ENCODE data around the gene IGFL2.
"Not testable (repeated sequence)": the region's sequence is repeated elsewhere in the genome, so short reads cannot be mapped to it uniquely, and the experiment has no call there.

IGFL2 gene

DNA sequence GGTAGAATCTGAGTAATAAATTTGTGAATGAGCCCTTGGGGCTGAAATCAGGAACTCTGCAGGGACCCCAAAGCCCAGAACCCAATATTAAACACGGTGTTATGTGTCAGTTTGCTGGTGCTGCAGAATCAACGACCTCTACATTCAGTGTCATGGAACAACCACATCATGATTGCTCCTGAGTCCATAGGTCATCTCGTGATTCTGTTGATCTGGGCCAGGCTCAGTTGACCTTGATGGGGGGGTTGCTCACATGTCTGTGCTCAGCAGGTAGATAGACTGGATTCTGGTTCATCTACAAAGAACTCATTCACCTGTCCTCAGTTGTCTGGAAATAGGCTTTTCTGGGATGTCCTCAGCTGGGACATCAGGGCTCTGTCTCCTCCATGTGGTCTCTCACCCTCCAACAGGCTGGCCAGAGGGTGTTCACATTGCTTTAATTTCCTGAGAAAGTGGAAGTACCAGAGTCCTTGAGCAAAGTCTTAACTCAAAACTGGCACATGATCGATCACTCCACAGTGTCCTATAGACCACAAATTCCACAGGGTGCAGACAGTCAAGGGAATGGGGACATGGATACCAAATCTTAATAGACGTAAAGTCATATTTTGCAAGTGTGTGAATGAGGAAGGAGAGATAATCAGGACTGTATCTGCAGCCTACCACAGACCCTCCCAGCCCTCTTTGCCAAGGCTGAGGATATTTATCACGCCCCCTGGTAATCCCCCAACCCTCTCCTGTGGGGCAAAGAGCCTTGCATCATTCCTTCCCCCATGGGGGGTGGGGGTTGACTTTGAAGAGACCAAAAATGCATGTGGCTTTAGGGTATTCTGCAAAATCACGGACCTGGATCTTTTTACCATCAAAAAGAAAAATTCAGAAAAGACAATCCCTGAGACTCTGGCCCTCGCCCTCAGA lies 42.2 kb downstream of the IGFL2 start:
- DNase-seq (ENCODE audit: low spot score): no peak

DNA sequence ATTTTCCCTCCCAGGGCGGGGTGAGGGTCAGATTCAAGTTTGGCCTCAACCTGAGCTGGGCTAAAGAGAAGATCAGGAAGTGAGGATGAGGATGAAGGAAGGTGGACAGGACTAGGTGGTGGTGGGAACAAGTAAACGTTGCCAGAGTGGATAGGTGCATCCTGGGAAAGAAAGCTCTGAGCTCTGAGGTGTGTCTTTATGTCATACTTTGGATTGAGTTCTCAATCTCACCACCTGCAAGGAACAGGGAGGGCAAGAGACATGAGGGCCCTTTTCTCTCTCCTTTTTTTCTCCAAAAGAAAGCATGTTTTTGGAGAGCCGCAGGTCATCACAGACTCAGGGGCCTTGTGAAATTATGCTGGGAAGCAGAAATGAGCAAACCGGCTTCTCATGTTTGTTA lies 43.3 kb downstream of the IGFL2 start:
- DNase-seq (ENCODE audit: low spot score): no peak

DNA sequence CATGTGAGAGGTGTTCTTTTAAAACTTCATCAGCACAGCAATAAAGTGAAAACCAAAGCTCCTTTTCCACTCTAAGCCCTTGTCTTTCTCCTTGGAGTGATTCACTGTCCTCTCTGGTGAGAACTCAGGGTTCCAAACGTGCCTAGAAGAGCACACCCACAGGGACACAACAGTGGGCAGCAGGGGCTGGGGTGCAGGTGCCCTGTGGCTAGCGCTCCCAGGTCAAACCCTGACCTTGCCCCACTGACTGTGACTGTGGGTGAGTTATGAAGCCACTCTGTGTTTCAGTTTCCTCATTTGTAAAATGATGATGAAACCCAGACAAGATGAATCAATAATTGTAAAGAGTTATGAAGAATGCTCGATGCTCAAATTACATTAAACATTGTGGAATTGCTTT lies 43.9 kb downstream of the IGFL2 start:
- DNase-seq (ENCODE audit: low spot score): no peak

DNA sequence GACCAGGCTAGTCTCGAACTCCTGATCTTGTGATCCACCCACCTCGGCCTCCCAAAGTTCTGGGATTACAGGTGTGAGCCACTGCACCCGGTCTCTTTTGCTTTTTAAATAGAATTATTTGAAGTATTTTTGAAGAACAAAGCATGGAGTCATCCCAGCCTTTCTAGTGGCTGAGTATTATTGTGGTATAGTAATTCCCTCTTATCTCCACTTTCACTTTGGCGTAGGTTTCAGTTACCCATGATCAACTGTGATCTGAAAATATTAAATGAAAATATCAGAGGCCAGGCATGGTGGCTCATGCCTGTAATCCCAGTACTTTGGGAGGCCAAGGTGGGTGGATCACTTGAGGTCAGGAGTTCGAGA lies 44.6 kb downstream of the IGFL2 start:
- not testable (repeated sequence) for DNase-seq (ENCODE audit: low spot score)

DNA sequence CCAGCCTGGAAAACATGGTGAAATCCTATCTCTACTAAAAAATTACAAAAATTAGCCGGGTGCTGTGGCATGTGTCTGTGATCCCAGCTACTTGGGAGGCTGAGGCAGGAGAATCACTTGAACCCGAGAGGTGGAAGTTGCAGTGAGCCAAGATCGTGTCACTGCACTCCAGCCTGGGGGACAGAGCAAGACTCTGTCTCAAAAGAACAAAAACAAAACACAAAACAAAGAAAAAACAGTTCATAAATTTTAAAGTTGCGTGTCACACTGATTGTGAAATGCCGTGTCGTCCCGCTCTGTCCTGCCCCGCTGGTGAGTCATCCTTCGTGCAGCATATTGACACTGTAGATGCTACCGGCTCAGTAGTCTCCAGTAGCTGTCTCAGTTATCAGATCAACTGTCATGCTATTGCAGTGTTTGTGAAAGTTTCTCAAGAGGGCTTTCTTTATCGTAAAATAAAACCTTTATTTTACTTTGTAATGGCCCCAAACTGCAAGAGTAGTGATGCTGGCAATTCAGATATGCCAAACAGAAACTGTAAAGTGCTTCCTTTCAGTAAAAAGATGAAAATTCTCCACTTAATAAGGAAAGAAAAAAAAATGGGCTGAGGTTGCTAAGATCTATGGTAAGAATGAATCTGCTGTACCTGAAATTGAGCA lies 45.1 kb downstream of the IGFL2 start:
- no peak for DNase-seq (ENCODE audit: low spot score)

DNA sequence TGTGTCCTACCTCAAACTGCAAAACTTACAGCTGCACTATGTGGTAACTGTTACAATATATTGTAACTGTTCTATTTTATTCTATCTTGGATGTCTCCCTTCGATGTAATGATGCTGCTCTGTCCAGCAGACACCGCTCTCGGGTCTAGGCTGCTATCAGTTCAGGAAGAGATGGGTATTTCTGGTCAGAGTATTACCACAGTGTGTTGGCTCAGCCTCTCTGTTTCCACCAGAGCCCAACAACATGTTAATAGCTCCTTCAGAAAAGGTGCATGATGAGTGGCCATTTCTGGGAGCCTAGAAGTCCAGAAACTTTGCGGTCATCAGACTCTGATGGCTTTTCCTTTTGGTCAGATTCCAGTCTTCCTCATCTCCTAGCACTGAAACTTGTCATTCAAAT lies 45.6 kb downstream of the IGFL2 start:
- no peak for DNase-seq (ENCODE audit: low spot score)

DNA sequence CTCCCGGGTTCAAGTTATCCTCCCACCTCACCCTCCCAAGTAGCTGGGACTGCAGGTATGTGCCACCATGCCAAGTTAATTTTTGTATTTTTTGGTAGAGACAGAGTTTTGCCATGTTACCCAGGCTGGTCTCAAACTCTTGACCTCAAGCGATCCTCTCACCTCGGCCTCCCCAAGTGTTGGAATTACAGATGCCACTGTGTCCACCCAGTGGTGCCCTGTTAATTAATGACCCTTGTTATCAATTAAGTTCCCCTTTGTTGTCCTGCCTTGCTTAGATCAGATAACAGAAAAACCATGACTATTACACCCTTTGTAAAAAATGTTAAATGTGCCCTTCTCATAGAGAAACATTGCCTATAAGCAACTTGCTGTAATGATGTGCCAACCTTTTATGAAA lies 47.1 kb downstream of the IGFL2 start:
- no peak for DNase-seq (ENCODE audit: low spot score)

DNA sequence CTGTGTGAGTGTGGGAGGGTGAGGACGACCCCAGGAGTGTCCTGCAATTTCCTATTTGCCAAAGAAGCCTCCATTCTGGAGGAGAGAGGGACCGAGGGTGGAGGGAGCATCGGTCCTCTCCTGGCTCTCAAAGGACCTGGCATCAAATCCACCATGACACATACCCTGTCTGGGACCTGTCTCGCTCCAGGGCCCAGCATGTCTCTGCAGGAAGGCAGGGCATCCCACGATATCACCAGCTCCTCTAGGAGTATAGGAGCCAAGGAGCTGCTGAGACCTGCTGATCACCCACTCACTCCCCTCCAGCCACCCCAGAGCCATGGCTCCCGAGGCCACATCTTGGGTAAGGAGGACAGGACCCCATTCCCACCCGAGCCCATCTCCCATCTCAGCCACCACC lies 47.9 kb downstream of the IGFL2 start:
- DNase-seq (ENCODE audit: low spot score): not testable (repeated sequence)

- DNase-seq (ENCODE audit: low spot score): no peak
These were observed 48.5 kb downstream of the IGFL2 start for GRCh38 chr19:46196410-46197124.

- no peak for DNase-seq (ENCODE audit: low spot score)
These were observed 49.5 kb downstream of the IGFL2 start for GRCh38 chr19:46197314-46198070.

DNA sequence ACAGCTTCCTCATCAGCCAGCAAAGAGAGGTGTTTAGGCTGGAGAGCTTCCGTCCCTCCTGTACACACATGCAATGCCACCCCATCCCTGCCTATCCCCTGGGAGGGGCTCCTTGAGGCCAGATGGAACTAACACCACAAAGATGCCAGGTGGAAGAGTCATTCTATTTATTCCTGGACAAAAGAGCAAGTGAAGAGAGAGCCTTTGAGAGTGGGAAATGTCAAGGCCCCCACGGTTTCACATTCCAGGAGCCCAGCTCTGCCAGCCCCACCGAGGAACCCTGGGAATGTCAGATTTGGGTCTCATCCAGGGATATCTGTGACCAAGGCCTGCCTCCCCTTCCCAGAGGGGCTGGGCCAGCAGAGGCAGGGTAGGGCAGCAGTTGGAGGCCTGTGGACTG lies 50.7 kb downstream of the IGFL2 start:
- no peak for DNase-seq (ENCODE audit: low spot score)

DNA sequence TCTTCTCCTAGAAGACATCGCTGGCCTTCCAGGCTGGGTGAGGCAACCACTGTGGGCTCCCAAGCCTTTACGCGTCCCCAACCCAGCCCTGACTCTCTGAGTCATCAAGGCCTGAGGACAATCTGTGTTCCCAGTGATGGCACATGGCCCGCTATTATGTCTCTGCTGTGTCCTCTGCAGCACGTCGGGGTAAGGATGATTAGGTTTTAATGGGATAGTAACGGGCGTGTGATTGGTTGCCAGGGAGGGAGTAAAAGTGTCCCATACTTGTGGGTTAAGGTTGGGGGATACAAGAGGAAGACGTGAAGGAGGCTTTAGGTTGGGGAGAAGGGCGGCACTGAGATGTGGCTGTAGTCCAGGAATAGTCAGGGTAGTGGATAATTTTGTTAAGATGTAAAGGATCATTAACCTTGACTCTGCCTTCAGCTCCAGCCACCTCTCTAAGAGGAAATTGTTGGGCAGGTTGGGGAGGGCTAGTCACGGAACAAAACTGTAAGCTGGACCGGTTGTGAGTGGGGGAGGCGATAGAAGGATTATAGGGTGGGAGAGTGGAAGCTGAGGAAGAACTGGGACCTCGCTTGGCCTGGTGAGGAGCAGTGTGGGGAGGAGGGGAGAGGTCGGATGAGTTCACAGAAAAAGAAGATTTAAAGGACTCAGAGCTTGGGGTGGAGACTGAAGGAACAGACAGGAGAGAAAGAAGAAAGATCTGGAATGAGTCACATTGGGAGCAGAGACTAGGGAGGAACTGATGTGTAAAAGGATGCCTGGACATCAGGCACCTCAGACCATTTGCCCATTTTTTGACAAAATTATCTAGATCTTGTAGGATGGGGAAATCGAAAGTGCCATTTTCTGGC lies 53.6 kb downstream of the IGFL2 start:
- no peak for DNase-seq (ENCODE audit: low spot score)

DNA sequence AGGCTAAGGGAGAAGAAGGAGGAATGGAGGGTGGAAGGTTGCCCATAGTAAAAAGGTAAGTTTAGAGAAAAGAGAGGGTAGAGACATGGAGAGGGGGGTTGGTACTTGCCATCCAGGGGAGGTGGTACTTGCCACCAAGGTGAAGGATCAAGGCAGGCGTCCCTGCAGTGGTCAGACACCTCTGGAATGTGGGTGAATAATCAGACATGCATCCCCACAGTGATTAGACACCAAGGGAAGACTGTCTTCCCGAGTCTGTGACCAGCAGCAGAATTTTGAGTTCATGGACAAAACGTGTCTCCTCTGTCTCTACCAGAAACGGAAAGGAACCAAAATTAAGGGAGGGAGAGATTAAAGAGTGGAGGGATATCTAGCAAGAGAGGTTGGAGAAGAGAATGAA lies 54.4 kb downstream of the IGFL2 start:
- no peak for DNase-seq (ENCODE audit: low spot score)

GRCh38 chr19:46202872-46203860 lies 55.1 kb downstream of the IGFL2 start:
- DNase-seq (ENCODE audit: low spot score): no peak

DNA sequence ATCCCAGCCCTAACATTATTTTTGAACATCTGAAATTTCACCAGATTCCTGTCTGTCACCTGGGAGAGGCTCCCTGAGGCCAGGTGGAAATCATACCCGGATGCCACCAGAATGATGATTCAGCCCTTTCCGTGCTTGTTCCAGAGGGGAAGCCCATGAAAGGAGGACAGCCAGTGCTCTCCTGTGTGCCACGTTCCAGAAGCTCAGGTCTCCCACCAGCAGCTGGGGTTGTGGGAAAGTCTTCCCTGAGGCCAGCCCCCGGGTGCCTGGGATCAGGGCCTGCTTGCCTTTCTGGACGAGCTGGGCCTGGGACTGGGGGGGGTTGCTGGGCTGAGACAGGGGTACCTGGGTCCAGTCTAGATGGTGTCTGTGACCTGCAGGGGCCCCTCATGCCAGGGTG lies 56.0 kb downstream of the IGFL2 start:
- no peak for DNase-seq (ENCODE audit: low spot score)

DNA sequence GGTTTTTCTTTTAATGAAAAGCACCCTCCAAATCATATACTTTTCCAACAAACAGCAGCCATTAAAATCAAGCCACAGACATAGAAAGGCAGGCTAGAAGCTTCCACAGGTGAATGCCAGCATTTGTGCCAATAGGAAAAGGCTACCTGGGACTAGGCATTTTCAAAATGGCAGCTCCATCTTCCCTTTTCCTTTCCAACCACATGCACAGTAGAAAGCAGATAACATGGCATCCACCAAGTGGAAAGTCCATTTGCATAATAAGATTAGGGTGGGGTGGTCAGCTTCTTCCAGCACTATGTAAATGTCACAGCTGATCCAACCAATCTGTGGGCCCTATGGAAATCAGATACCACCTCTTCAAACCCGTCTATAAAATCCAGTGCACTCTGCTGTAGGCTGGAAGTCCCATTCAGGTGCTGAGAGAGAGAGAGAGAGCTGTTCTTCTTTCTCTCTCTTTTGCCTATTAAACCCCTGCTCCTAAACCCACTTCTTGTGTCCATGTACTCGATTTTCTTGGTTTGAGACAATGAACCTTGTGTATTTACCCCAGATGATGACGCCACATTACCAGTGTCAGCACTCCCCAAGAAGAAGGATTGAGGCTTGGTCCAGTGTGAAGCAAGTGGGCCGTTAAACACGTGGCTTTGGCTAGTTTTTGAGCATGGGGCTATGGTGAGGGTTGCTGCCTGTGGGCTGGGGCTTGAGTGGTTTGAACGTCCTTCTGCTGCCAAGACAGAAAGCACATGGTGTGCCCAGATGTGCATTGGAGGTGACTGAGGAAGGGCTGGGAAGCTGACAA lies 57.3 kb downstream of the IGFL2 start:
- no peak for DNase-seq (ENCODE audit: low spot score)

GRCh38 chr19:46206176-46206575 lies 58.1 kb downstream of the IGFL2 start:
- DNase-seq (ENCODE audit: low spot score): no peak

DNA sequence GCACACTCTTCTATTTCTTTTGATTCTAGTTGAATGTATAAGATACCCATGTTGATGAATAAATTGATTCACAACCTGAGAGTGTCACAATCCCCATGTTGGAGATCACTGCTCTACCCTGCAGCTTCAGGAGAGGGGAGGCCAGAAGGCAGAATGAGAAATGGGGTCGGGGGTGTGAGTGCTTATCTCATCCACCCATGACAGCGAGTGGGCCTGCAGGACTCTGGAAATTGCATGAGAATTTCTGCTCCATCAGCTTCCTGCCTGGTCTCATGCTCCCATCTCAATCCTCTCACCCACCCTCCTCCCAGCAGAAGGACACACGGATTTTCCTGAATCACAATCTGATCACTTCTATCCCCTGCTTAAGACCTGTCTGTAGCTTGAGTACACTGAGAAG lies 58.6 kb downstream of the IGFL2 start:
- no peak for DNase-seq (ENCODE audit: low spot score)

GRCh38 chr19:46207858-46208257 lies 59.8 kb downstream of the IGFL2 start:
- not testable (repeated sequence) for DNase-seq (ENCODE audit: low spot score)

Measured in CD4-positive, alpha-beta T cell treated with Interleukin-2 at 100 ng/mL for 4 hours (primary cell).